NCI-H345 treated with DMSO at 0.1 percent for 48 hours (cell line): ENCODE results near the gene ZDHHC14.
A peak's percentile ranks its signal among the peaks of the same experiment; 100 is the strongest.

Experiments
- DNase-seq: peaks from one replicate; lab custom pipeline; 2025; ENCODE audit not compliant: unreplicated experiment; lab: John Stamatoyannopoulos, UW

ZDHHC14 gene

DNA sequence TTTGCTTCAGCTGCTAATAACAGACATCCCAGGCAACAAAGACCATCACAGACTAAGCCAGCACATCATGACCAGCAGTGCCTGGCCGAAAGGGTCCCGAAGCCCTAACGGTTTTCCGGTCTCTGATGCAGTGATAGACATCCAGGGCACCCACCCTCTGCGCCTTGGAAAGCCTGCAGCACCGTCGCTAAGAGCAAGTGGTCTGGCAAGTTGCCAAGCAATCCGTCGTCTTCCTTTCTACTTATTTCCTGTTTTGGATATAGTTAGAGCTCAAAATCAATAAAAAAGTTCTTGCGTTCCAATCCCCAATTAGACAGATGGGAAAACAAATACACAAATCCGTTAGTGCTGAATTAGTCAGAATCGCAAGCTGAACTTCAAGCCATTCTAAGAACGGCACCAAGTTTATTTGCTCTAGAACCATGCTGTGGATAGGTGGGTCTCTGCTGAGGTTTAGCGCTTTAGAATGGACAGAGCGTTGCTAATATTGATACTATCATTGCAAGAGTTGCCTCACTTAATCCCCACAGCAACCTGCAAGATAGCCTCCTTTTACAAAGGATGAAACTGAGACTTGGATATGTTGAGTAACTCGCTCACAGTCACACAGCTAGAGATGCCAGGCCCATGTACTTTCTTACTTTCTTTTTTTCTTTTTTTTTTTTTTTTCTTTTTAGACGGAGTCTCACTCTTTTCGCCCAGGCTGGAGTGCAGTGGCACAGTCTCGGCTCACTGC is 278.7 kb downstream of the ZDHHC14 start:
- no peak for DNase-seq

GRCh38 chr6:157660414-157660813 is 279.4 kb downstream of the ZDHHC14 start:
- DNase-seq, result no peak

GRCh38 chr6:157661652-157662051 is 280.7 kb downstream of the ZDHHC14 start:
- no peak for DNase-seq

DNA sequence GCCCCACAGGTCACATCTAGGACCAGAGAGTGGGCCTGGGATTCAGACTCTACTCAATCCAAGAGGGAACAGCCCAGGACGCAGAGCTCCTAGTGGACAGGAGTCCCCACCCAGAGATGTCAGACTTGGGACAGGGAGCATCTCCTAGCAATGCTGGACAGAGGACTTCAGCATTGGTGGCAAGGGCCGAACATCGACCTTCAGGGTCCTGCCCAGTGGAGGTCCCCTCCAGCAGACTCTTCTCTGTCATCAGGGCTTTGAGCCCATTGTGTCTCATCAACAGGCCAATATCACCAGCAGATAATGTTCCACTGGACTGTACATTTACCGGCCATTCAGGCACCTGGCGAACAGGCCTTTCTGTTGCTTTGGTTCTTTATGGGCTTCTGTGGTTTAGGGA is 282.3 kb downstream of the ZDHHC14 start:
- DNase-seq, result no peak

DNA sequence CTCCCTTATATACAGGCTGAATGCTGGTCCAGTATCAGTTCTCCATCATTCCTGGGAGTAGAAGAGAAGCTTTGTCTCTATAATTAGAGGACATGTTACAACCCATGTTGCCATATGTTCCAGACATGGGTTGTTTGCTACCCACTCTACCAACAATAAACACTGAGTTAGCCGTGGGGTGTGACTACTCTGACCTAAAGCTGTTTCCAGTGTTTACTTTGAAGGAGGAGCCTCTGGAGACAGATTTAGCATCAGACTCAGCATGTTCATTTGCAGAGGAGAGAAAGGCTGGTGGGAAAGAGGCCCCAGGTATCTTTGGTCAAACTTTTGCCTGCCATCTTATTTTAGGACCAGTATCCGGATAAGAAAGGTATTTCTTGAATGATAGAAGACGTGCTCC is 284.2 kb downstream of the ZDHHC14 start:
- peak; percentile 83 for DNase-seq

GRCh38 chr6:157666729-157667128 is 285.7 kb downstream of the ZDHHC14 start:
- DNase-seq, result no peak

DNA sequence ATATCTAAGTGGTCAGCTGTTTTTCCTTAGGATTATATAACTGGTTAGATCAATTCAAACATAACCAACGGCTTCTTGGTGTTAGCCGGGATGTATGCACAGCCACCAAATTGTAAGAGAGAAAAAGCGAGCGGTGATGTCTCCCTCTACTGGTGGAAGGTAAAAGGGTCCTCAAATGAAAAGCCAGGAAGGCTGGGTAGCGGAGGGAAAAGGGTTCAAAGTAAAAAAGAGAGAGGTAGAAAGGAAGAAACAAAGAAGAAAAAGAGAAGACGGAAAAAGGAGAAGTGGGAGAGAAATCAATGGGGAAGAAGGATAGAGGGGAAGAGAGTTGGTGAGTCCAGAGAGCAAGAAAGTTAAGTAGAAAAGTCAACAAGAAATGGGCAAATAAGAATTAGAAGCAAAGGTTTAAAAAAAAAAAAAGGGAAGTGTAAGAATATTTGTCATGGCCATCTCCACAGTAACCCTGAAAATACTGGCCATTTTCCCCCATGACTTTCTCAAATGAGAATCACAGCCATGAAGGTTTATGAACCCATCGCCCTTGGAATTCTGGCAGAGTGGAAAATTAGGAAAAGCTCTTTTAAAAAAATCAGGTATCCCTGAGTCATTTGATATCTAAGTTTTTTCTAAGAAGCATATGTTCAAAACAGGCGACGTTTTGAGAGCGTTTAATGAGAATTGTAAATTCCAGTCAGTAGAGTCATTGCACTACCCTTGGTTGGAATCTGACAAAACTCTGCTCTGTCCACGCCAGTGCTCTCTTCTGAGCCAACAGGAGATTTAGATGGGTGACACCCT is 286.4 kb downstream of the ZDHHC14 start:
- DNase-seq, result peak; percentile 55

- DNase-seq, result no peak
Observed at GRCh38 chr6:157668009-157668401, 287.0 kb downstream of the ZDHHC14 start.

DNA sequence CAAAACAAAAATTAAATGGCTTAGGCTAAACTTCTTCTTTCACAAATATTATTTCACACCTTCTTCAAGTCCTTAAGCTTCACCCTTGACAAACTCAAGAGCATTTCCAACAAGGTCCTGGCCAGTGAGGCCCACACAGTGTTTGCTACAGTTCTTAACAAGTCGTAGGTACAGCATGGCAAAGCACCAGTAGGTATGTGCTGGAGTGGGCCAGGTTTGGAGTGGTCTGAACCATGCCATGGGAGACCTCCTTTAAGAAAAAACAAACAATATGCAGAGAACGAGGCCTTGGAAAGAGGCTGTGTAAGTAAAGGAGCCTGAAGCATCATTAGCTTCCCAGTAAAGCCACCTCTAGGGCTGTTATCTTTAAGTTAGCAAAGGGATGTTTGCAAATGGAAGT is 287.7 kb downstream of the ZDHHC14 start:
- DNase-seq, result no peak

DNA sequence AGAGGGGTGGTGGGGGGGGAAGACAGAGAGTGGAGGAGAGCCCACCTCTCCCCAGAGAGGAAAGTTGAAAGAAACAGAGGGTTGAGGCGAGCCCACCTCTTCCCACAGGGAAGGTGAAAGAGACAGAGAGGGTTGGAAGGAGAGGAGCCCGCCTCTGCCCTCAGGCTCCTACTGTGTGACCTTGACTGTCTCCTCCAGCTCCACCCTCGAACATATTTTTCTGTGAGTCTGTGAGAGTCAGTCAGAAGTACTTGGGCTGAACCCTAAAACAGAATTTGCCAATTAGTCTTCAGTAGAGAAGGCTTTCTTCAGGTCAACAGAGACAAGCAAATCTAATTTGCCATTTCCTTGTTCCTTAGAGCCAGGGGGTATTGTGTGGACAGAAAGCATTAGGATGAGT is 288.3 kb downstream of the ZDHHC14 start:
- no peak for DNase-seq

DNA sequence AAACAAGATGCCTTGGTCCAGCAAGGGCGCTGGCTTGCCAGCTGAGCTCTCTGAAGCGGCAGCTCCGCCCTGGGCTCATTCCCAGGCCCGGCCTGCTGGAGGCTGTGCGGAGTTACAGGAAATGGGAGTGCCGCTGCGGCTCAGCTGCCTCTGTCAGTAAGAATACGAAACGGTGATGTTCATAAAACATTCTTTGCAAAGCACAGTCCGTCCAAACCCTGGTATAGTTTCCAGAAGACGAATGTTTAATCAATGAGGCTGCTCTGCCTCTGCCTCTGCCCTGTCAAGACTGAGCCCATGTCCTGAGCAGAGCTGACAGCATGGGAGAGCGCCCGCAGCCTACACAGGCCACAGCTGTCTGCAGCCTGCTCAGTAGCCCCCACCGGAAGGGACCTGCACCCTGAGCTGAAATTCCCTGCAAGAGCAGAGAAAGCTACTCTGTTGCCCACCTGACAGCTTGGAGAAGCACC is 288.8 kb downstream of the ZDHHC14 start:
- no peak for DNase-seq

- DNase-seq, result no peak
Observed at GRCh38 chr6:157670466-157671186, 289.6 kb downstream of the ZDHHC14 start.

DNA sequence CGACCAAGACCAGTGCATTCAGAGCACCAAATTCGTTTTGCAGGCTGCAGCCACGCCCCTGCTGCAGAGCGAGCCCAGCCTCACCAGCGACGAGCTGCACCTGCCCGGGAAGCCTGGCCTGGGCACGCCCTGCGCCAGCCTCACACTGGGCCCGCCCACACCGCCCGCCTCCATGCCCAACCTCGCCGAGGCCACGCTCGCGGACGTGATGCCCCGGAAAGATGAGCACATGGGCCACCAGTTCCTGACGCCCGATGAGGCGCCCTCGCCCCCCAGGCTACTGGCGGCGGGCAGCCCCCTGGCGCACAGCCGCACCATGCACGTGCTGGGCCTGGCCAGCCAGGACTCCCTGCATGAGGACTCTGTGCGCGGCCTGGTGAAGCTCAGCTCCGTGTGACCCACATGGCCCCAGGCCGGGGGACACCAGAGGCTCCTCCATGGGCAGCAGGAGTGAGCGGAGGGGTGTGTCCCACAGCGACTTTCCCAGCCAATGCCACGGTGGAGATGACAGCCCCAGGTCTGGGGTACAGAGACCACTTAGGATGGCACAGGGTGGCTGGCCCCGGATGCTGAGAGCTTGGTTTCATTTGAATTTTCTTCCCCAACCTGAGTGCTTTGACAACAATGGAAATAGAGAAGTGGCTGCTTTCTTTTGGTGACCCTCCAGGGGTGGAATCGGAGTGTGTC is 291.9 kb downstream of the ZDHHC14 start:
- no peak for DNase-seq

DNA sequence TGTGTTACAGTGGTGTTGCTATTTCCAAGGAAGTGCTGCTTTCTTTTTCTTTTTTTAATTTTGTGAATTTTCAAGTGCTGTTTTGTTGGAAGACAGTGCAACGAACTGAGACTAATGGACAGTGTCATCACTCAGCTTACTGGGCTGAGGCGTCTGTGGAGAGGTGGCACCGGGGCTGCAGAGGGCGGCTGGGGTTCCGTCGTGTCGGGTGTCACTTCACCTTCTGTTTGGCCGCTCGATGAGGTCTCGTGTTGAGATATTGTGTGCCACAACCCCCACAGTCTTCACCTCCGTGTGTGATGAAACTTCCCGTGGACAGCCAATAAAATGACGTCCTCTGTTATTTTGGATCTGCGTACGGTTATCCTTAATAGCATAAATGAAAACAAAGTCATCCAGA is 292.6 kb downstream of the ZDHHC14 start:
- DNase-seq, result no peak

DNA sequence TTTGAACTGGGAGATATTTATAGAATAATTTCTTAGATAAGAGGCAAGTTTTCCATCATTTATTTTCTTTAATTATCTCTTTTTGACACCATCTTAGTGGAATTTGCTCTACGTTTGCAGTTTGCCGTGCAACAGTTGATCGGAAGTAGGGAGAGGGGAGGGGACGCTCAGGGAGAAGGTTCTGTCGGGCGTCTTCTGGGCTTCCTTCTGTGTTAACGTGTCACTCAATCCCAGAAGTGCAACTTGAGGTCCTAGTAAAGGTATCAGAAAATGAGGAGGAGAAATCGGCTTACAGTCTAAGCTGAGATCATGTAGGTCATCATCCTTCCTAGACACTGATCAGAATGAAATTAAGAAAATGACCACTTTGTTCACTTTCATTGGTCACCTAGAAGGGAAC is 293.1 kb downstream of the ZDHHC14 start:
- DNase-seq, result no peak

- DNase-seq, result no peak
Observed at GRCh38 chr6:157675831-157676230, 294.8 kb downstream of the ZDHHC14 start.

- no peak for DNase-seq
Observed at GRCh38 chr6:157676241-157676640, 295.3 kb downstream of the ZDHHC14 start.

- DNase-seq, result no peak
Observed at GRCh38 chr6:157677235-157677634, 296.2 kb downstream of the ZDHHC14 start.

GRCh38 chr6:157679605-157680580 is 298.9 kb downstream of the ZDHHC14 start:
- DNase-seq, result no peak
